Astrocyte of the hippocampus (primary cell): Measurements from ENCODE around the gene CYP11A1.
"Not testable (repeated sequence)": the region's sequence is repeated elsewhere in the genome, so short reads cannot be mapped to it uniquely, and the experiment has no call there.

Experiments used
- DNase-seq: peaks from one replicate; pipeline ENCODE4 v3.0.0; 2011; ENCODE audit warnings: low read depth, low spot score

Gene CYP11A1

GRCh38 chr15:74400915-74401757, 33.7 kb upstream of the CYP11A1 start:
- DNase-seq: no peak

- no peak for DNase-seq
These were observed 32.9 kb upstream of the CYP11A1 start for GRCh38 chr15:74400313-74400860.

- no peak for DNase-seq
These were observed 32.3 kb upstream of the CYP11A1 start for GRCh38 chr15:74399511-74400312.

DNA sequence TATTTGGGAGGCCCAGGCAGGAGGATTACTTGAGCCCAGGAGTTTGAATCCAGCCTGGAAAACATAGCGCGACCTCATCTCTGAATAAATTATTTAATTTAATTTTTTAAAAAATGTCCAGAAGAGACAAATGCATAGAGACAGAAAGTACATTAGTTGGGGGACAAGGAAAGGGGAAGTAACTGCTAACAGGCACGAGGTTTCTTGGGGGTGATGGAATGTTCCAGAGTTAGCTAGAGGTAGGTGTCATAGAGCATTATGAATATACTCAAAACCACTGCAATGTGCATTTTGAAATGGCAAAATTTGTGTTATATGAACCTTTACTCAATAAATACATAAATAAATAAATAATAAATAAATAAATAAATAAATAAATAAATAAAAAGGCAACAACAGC, 31.7 kb upstream of the CYP11A1 start:
- DNase-seq: no peak

- DNase-seq: no peak
These were observed 30.7 kb upstream of the CYP11A1 start for GRCh38 chr15:74398183-74398582.

- DNase-seq: no peak
These were observed 30.0 kb upstream of the CYP11A1 start for GRCh38 chr15:74397239-74398068.

DNA sequence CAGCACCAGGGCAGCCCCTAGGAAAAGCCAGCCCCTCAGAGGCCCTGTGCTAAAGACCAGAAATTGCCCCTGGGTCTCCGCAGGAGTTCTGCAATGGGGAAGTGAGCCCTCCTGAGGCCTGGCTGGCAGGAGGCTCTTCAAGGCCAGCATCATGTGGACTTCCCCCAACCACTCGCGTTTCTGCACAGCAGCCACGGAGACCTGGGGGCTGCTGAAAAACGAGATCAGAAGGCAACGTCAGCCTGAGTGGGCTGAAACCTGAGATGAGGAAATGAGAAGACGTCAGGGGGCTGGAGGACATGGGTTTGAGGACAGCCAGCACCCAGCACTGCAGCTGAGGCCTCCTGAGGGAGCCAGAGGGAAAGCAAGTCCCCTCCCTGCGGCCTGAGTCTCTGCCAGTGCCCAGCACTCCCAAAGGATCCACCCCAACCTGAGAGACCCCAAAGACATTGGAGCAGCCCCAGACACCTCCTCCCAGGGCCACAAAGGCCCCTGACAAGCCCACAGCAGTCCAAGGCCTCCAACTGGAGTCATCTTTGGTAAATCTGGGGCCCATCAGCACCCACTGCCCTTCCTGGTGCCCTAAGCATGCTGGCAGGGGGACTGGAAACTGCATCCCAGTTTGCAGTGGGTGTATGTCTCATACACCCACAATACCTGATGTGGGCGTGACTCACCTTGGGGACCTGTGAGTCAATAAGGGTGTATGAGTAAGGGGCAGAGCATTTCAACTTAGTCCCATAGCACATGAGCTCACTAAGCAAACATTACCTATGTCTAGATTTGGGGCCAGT, 29.2 kb upstream of the CYP11A1 start:
- DNase-seq: peak; percentile 74

- no peak for DNase-seq
These were observed 28.6 kb upstream of the CYP11A1 start for GRCh38 chr15:74396146-74396438.

DNA sequence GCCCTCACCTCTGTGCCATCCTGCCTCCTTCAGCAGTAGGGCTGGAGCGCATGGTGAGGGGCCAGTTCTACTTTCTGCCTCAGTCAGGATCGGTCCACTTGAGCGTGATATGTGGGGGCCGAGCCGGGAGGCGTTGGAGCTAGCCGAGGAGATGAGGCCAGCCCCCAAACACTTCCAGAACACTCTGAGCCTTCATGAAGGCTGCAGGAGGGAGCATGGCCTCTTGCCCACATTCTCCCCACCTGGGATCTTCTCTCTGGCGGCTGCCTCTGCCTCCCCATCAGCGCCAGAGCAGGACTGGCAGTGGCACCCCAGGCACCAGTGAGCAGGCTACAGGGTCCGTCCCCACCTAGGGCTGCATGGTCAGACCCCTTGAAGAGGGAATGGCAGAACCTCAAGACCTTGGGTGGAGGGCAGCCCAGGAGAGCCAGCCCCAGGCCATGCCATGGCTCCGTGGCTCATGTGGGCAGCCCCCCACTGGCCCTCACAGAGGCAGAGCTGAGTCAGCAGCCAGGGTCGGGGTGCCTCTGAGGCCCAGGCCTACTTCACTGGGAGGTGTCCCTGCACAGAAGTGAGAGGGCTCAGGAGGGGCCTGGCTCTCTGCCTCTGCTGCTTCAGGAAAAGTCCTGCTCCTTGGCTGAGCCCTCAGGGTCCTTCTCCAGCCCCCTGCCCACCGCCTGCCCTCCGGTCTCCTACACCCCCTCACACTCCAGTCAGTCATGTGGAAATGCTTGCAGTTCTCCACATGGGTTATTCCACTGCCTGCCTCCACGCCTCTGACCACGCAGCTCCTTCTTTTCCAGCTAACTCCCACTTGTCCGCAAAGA, 28.1 kb upstream of the CYP11A1 start:
- DNase-seq: no peak

DNA sequence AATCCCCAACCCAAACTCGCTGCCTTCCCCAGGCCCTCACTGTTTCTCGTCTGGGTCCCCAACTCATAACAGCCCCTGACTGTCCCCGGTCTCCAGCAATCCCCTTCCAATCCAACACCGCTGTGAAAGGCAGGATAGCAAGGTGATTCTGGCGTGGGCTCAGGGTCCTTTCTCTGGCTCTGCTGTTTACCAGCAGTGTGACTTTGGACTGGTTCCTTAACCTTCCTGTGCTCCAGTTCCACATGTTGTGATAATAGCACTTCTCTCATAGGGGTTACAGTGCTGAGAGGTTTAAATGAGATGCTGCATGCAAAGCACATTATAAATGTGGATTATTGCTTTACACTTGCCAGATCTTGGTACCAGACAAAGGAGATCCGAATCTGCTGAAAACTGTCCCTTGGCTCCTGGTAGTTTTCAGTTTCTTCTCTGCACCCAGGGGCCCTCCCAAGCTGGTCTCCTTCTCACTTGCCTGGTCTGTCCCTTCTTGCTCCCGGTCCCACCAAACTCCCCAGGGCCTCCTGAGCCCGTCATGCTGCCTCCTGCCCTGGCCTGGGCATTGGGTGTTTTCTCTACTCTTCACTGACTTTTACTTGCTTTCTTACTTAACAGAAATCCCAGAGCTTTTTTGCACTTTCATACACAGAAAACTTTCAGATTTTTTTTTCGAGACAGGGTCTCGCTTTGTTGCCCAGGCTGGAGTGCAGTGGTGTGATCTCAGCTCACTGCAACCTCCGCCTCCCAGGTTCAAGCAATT, 26.8 kb upstream of the CYP11A1 start:
- no peak for DNase-seq

GRCh38 chr15:74393423-74393822, 26.0 kb upstream of the CYP11A1 start:
- DNase-seq: no peak

GRCh38 chr15:74392902-74393301, 25.5 kb upstream of the CYP11A1 start:
- no peak for DNase-seq

DNA sequence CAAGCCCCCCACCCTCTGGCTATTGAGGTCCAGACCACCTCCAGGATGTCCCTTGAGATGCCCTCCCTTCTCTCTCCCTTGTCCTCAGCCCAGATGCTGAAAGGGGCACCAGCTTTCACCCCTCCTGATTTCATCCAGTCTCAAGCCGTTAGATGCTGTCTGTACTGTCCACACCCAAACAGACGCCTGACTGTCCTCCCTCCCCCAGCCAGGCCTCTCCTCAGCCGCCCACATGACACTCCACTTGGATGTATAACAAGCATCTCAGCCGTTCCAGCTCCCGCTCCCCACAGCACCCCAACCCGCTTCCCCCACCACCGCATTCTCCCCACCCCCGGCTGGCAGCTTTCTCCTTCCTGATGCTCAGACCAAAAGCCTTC, 25.0 kb upstream of the CYP11A1 start:
- no peak for DNase-seq

- no peak for DNase-seq
These were observed 24.4 kb upstream of the CYP11A1 start for GRCh38 chr15:74391582-74392450.

- DNase-seq: no peak
These were observed 23.3 kb upstream of the CYP11A1 start for GRCh38 chr15:74390647-74391288.

- not testable (repeated sequence) for DNase-seq
These were observed 22.7 kb upstream of the CYP11A1 start for GRCh38 chr15:74390049-74390646.

DNA sequence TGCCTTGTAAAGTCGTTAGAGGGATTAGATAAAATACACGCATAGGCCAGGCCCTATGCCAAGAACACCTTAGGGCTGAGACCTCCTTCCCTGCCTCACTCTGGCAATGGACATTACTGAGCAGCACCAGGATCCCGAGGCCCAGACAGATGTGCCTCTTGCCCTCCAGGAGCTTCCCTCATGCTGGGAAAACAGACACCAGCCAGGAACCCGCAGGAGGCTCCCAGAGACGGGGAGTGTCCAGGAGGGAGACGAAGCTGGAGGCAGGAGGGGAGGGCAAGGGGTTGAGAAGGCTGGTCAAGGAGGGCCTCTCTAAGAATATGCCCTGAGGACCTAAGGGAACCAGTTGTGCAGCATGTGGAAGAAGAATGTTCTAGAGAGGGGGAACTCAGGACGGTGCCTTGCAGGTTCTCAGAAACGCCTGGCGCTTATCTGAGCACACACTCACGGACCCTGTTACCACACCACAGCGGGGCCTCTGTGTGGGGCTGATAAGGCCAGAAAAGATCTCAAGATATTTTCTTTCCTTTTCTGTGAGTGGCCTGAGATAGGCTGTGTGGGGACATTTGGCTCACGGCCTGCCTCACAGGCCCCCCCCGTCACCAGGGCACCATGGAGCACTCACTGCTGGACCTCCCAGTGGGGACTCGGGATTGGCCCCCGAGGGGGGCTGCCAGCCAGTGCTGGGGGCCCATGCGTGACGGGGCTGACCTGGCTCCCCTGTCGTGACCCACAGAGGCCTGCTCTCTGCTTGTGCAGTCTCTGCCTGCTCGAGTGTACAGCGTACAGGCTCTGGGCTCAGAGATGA, 22.0 kb upstream of the CYP11A1 start:
- DNase-seq: no peak
